Cardiac ventricle fibroblast (primary cell): ENCODE data around the gene SAMM50. TPM values are rescaled to one million over a fixed set of nuclear protein-coding genes. Genes with fewer than 3 reads are reported as not detected.

ENCODE experiments used
- total RNA-seq: library from RNA; depleted of rRNA; stranded (reverse); fragments of >200 nt; gene quantifications from 2 replicates; pipeline ENCODE4 v1.2.3, GENCODE V29; 2015

Gene SAMM50
- 46.7 and 47.4 TPM in 2 replicates for total RNA-seq

GRCh38 chr22:43955040-43955882, at the start of gene SAMM50:
Gene SAMM50, plus strand, starts transcription at chr22:43955442. Its CDS starts 136 bp downstream, at chr22:43955578.

DNA sequence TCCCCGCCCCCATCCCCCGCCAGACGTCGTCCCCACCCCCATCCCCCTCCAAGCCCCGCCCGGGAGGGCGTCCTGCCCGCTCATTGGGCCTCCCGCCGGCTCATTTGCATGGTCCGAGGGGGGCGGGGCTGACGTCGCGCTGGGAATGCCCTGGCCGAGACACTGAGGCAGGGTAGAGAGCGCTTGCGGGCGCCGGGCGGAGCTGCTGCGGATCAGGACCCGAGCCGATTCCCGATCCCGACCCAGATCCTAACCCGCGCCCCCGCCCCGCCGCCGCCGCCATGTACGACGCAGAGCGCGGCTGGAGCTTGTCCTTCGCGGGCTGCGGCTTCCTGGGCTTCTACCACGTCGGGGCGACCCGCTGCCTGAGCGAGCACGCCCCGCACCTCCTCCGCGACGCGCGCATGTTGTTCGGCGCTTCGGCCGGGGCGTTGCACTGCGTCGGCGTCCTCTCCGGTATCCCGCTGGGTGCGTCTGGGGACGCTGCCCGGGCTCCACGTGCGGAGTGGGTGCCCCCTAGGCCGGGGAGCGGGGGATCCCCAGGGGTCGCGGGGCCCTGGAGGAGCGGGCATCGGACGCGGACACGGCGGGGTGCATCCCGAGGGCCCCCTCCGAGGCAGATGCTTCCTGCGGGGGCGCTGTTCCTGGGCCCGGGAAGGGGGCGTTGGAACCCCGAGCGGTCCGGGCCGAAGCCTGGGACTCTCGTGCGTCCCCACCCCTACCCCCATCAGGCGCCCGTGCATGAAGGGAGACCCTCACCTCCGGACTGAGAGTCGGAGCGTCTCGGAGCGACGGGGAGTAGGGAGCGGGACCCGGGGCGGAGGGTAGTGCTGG, 31.4 kb upstream of the SAMM50 start, which contains the start of gene PNPLA3:
TSS of gene PNPLA3 (plus strand) at position 175 of the 834 bp plus-strand sequence. CDS start at position 282, 107 bp downstream.

GRCh38 chr22:44024288-44024921, 69.2 kb downstream of the SAMM50 start, which contains the start of gene PARVB:
Gene PARVB, plus strand, starts transcription at chr22:44024302. Its CDS starts 38 bp downstream, at chr22:44024340.

Other genes with a start within 250 kb of the SAMM50 start
- gene EFCAB6, start 143.1 kb upstream of the SAMM50 start, total RNA-seq, result 2.1 and 2.8 TPM in 2 replicates
- 0.06 and 0.10 TPM in 2 replicates for gene SULT4A1, start 92.9 kb upstream of the SAMM50 start, total RNA-seq
- not detected in 2 replicates for gene PNPLA5, start 63.4 kb upstream of the SAMM50 start, total RNA-seq
- 0.87 and 0.88 TPM in 2 replicates for gene PNPLA3, start 31.6 kb upstream of the SAMM50 start, total RNA-seq
- 54.1 and 62.7 TPM in 2 replicates for gene PARVB, start 68.9 kb downstream of the SAMM50 start, total RNA-seq
- not detected in 2 replicates for gene PARVG, start 225.5 kb downstream of the SAMM50 start, total RNA-seq